SK-N-SH treated with all-trans-retinoic acid at 6 μM for 48 hours (cell line): ENCODE results near the gene HRH3.

ENCODE experiments used
- ATAC-seq: fragments of 200-7000 bp; cut with Tn5 transposase; 3 replicates; pipeline ENCODE4 v1.9.1; 2020; ENCODE audit warnings: mild to moderate bottlenecking, moderate library complexity
- ARNTL ChIP-seq: fragments of 450-650 bp; formaldehyde crosslinking; IDR thresholded peaks from 2 replicates; pipeline ENCODE4 v1.5.0; 2020; ENCODE audit warnings: low read depth, mild to moderate bottlenecking, moderate library complexity, borderline replicate concordance
- BACH2 ChIP-seq: fragments of 250-450 bp; sonication (Bioruptor Pico); IDR thresholded peaks from 2 replicates; pipeline ENCODE4 v1.9.0; 2021; ENCODE audit warnings: mild to moderate bottlenecking, borderline replicate concordance
- CREB5 ChIP-seq: fragments of 250-450 bp; sonication (Bioruptor Pico); IDR thresholded peaks from 2 replicates; pipeline ENCODE4 v1.5.1; 2020; ENCODE audit warnings: low read depth, mild to moderate bottlenecking, moderate library complexity
- CSRNP3 ChIP-seq: fragments of 250-450 bp; sonication (Bioruptor Pico); IDR thresholded peaks from 2 replicates; pipeline ENCODE4 v1.5.1; 2021; ENCODE audit warnings: mild to moderate bottlenecking, moderate library complexity
- ESRRG ChIP-seq: fragments of 250-450 bp; sonication (Bioruptor Pico); IDR thresholded peaks from 2 replicates; pipeline ENCODE4 v1.6.1; 2021; ENCODE audit warnings: mild to moderate bottlenecking
- GLIS3 ChIP-seq: fragments of 250-450 bp; sonication (Bioruptor Pico); IDR thresholded peaks from 2 replicates; pipeline ENCODE4 v1.5.0; 2020; ENCODE audit warnings: mild to moderate bottlenecking, moderate library complexity
- ISL1 ChIP-seq: fragments of 250-450 bp; sonication (Bioruptor Pico); IDR thresholded peaks from 2 replicates; pipeline ENCODE4 v2.1.2; 2022; ENCODE audit warnings: mild to moderate bottlenecking, moderate library complexity
- PATZ1 ChIP-seq: fragments of 250-450 bp; sonication (Bioruptor Pico); IDR thresholded peaks from 2 replicates; pipeline ENCODE4 v1.8.0; 2020; ENCODE audit warnings: mild to moderate bottlenecking, moderate library complexity, borderline replicate concordance
- POU6F1 ChIP-seq: fragments of 250-450 bp; sonication (Bioruptor Pico); IDR thresholded peaks from 2 replicates; pipeline ENCODE4 v1.8.0; 2021; ENCODE audit warnings: low read depth, mild to moderate bottlenecking, moderate library complexity, borderline replicate concordance
- PPARA ChIP-seq: fragments of 250-450 bp; sonication (Bioruptor Pico); IDR thresholded peaks from 2 replicates; pipeline ENCODE4 v1.5.0; 2020; ENCODE audit warnings: mild to moderate bottlenecking, borderline replicate concordance
- RARB ChIP-seq: fragments of 250-450 bp; sonication (Bioruptor Pico); IDR thresholded peaks from 2 replicates; pipeline ENCODE4 v1.8.0; 2021; ENCODE audit warnings: mild to moderate bottlenecking, moderate library complexity
- SNAI2 ChIP-seq: fragments of 250-450 bp; sonication (Bioruptor Pico); IDR thresholded peaks from 2 replicates; pipeline ENCODE4 v1.5.0; 2020; ENCODE audit warnings: mild to moderate bottlenecking, moderate library complexity
- TCF4 ChIP-seq: fragments of 250-450 bp; sonication (Bioruptor Pico); IDR thresholded peaks from 2 replicates; pipeline ENCODE4 v1.8.0; 2021; ENCODE audit warnings: mild to moderate bottlenecking, moderate library complexity, borderline replicate concordance
- TOX ChIP-seq: fragments of 250-450 bp; sonication (Bioruptor Pico); IDR thresholded peaks from 2 replicates; pipeline ENCODE4 v1.8.0; 2021; ENCODE audit warnings: mild to moderate bottlenecking, moderate library complexity, borderline replicate concordance
- TSHZ2 ChIP-seq: fragments of 250-450 bp; sonication (Bioruptor Pico); IDR thresholded peaks from 2 replicates; pipeline ENCODE4 v1.5.0; 2020; ENCODE audit warnings: mild to moderate bottlenecking, moderate library complexity
- ZC3H10 ChIP-seq: fragments of 250-450 bp; sonication (Bioruptor Pico); IDR thresholded peaks from 2 replicates; pipeline ENCODE4 v1.5.1; 2021; ENCODE audit warnings: mild to moderate bottlenecking, moderate library complexity
- ZFP3 ChIP-seq: fragments of 250-450 bp; sonication (Bioruptor Pico); IDR thresholded peaks from 2 replicates; pipeline ENCODE4 v1.5.0; 2020; ENCODE audit warnings: mild to moderate bottlenecking, moderate library complexity
- ZFP30 ChIP-seq: fragments of 450-650 bp; formaldehyde crosslinking; IDR thresholded peaks from 2 replicates; pipeline ENCODE4 v1.5.0; 2022; ENCODE audit warnings: mild to moderate bottlenecking, moderate library complexity
- ZNF565 ChIP-seq: fragments of 450-650 bp; formaldehyde crosslinking; conservative IDR thresholded peaks from 2 replicates; pipeline ENCODE4 v1.5.0; 2020; ENCODE audit warnings: low read depth, mild to moderate bottlenecking, moderate library complexity
- ZNF70 ChIP-seq: fragments of 450-650 bp; formaldehyde crosslinking; IDR thresholded peaks from 2 replicates; pipeline ENCODE4 v1.5.0; 2020; ENCODE audit warnings: mild to moderate bottlenecking, moderate library complexity
- ZNF8 ChIP-seq: fragments of 450-650 bp; formaldehyde crosslinking; IDR thresholded peaks from 2 replicates; pipeline ENCODE4 v1.5.0; 2020; ENCODE audit warnings: mild to moderate bottlenecking, moderate library complexity

The HRH3 gene

GRCh38 chr20:62243106-62243505, 23.0 kb upstream of the HRH3 start (continued):
- no peak for TF ChIP-seq ZNF8 (CRISPR knock-in tag)
- no peak for TF ChIP-seq PPARA (CRISPR knock-in tag)

- no peak for ATAC-seq
- TF ChIP-seq BACH2 (CRISPR knock-in tag) (no peak), RARB (CRISPR knock-in tag) (no peak), ZFP3 (CRISPR knock-in tag) (no peak)
These were observed 22.1 kb upstream of the HRH3 start for GRCh38 chr20:62242176-62242575.

GRCh38 chr20:62241506-62241905, 21.4 kb upstream of the HRH3 start:
- TF ChIP-seq TCF4 (CRISPR knock-in tag), result no peak
- TF ChIP-seq ARNTL (CRISPR knock-in tag), result no peak
- TF ChIP-seq ESRRG (CRISPR knock-in tag), result no peak
- no peak for TF ChIP-seq PATZ1
- no peak for TF ChIP-seq POU6F1 (CRISPR knock-in tag)
- no peak for TF ChIP-seq ZNF565
- TF ChIP-seq CREB5, result no peak
- TF ChIP-seq RARB (CRISPR knock-in tag), result no peak
- no peak for TF ChIP-seq ZNF8 (CRISPR knock-in tag)
- no peak for TF ChIP-seq ISL1 (CRISPR knock-in tag)
- TF ChIP-seq ZFP30 (CRISPR knock-in tag), result no peak
- TF ChIP-seq CSRNP3 (CRISPR knock-in tag), result no peak
- TF ChIP-seq BACH2 (CRISPR knock-in tag), result no peak
- TF ChIP-seq ZFP3 (CRISPR knock-in tag), result no peak
- TF ChIP-seq SNAI2, result no peak
- TF ChIP-seq TOX (CRISPR knock-in tag), result no peak
- no peak for TF ChIP-seq ZC3H10 (CRISPR knock-in tag)
- ATAC-seq, result no peak

GRCh38 chr20:62240020-62240685, 20.1 kb upstream of the HRH3 start:
- ATAC-seq, result no peak
- TF ChIP-seq SNAI2 (no peak), ZFP3 (CRISPR knock-in tag) (no peak), PATZ1 (no peak), ZNF8 (CRISPR knock-in tag) (no peak), TSHZ2 (no peak), TCF4 (CRISPR knock-in tag) (no peak), CREB5 (no peak), CSRNP3 (CRISPR knock-in tag) (no peak), GLIS3 (CRISPR knock-in tag) (no peak), ISL1 (CRISPR knock-in tag) (no peak), ZNF70 (CRISPR knock-in tag) (no peak), RARB (CRISPR knock-in tag) (no peak), BACH2 (CRISPR knock-in tag) (no peak)
